ENCODE results near the gene TOMM40.
A peak's percentile ranks its signal among the peaks of the same experiment; 100 is the strongest.
"Not testable (repeated sequence)": the region's sequence is repeated elsewhere in the genome, so short reads cannot be mapped to it uniquely, and the experiment has no call there.

The TOMM40 gene

DNA sequence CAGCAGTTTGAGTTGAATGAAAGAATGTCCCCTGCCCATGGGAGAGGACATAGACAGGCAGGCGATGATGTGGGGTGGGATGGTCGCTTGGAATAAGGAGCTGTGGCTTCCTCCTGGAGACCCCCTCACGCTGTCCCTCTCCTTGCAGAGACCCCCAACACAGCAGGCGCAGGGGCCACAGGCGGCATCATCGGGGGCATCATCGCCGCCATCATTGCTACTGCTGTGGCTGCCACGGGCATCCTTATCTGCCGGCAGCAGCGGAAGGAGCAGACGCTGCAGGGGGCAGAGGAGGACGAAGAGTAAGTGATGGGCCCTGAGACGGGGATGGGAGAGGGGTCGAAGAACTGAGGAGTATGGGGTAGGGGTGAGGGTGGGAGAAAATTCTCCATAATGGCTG is 9.0 kb upstream of the TOMM40 start:
- Histone ChIP-seq H3K4me1 (ENCODE audit: insufficient read depth, low read length) (peaks cover 25% of the 10 kb centered on the region), H3K9ac (ENCODE audit: low read depth, low read length) (no peak overlapping the region), H3K9me3 (ENCODE audit: control insufficient read depth, insufficient read depth, low read length) (no peaks in the 10 kb centered on the region), H3K36me3 (ENCODE audit: insufficient read depth, low read length) (no peaks in the 10 kb centered on the region; the same call in 1 of the 2 replicates)

DNA sequence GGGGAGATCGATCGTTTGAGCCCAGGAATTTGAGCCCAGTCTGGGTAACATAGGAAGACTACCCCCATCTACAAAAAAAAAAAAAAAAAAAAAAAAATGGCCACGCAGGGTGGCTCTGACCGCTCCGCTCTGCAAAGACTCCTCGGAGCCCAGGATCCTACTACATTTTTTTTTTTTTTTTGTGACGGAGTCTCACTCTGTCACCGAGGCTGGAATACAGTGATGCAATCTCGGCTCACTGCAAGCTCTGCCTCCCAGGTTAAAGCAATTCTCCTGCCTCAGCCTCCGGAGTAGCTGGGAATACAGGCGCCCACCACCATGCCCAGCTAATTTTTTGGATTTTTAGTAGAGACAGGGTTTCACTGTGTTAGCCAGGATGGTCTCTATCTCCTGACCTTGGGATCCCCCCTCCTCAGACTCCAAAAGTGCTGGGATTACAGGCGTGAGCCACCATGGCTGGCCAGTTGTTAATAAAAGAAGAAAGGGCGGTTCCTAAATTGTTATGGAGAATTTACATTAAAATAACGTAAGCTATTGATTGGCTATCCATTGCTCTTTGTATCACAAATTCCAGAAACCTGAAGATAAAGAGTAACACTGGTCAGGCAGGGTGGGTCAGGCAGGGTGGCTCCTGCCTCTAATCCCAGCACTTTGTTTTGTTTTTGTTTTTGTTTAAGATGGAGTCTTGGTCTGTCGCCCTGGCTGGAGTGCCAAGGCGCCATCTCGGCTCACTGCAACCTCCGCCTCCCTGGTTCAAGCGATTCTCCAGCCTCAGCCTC is 8.2 kb upstream of the TOMM40 start:
- not testable (repeated sequence) for H3K9ac ChIP-seq (ENCODE audit: low read depth, low read length); H3K36me3 ChIP-seq (ENCODE audit: insufficient read depth, low read length); H3K9me3 ChIP-seq (ENCODE audit: control insufficient read depth, insufficient read depth, low read length)
- peaks cover 20% of the 10 kb centered on the region for H3K4me1 ChIP-seq (ENCODE audit: insufficient read depth, low read length)

- peaks cover 16% of the 10 kb centered on the region for H3K4me1 ChIP-seq (ENCODE audit: insufficient read depth, low read length)
- H3K9me3 ChIP-seq (ENCODE audit: control insufficient read depth, insufficient read depth, low read length), result no peaks in the 10 kb centered on the region
- H3K9ac ChIP-seq (ENCODE audit: low read depth, low read length), result no peak overlapping the region
- no peaks in the 10 kb centered on the region; the same call in 1 of the 2 replicates for H3K36me3 ChIP-seq (ENCODE audit: insufficient read depth, low read length)
Observed at GRCh38 chr19:44883922-44884321, 7.1 kb upstream of the TOMM40 start.

GRCh38 chr19:44884566-44884965 is 6.5 kb upstream of the TOMM40 start:
- H3K4me1 ChIP-seq (ENCODE audit: insufficient read depth, low read length), result peaks cover 11% of the 10 kb centered on the region
- no peaks in the 10 kb centered on the region; the same call in 1 of the 2 replicates for H3K36me3 ChIP-seq (ENCODE audit: insufficient read depth, low read length)
- no peak overlapping the region for H3K9ac ChIP-seq (ENCODE audit: low read depth, low read length)
- H3K9me3 ChIP-seq (ENCODE audit: control insufficient read depth, insufficient read depth, low read length), result no peaks in the 10 kb centered on the region

GRCh38 chr19:44886141-44886540 is 4.9 kb upstream of the TOMM40 start:
- H3K4me1 ChIP-seq (ENCODE audit: insufficient read depth, low read length), result peaks cover 10% of the 10 kb centered on the region
- no peaks in the 10 kb centered on the region; the same call in 1 of the 2 replicates for H3K36me3 ChIP-seq (ENCODE audit: insufficient read depth, low read length)
- no peaks in the 10 kb centered on the region for H3K9me3 ChIP-seq (ENCODE audit: control insufficient read depth, insufficient read depth, low read length)
- H3K9ac ChIP-seq (ENCODE audit: low read depth, low read length), result no peak overlapping the region

- H3K9me3 ChIP-seq (ENCODE audit: control insufficient read depth, insufficient read depth, low read length), result no peaks in the 10 kb centered on the region
- H3K9ac ChIP-seq (ENCODE audit: low read depth, low read length), result no peak overlapping the region
- H3K36me3 ChIP-seq (ENCODE audit: insufficient read depth, low read length), result peaks cover 3% of the 10 kb centered on the region; the same call in 1 of the 2 replicates
- peaks cover 7% of the 10 kb centered on the region; the same call in 1 of the 2 replicates for H3K4me1 ChIP-seq (ENCODE audit: insufficient read depth, low read length)
Observed at GRCh38 chr19:44887648-44888047, 3.4 kb upstream of the TOMM40 start.

GRCh38 chr19:44888335-44888734 is 2.7 kb upstream of the TOMM40 start:
- not testable (repeated sequence) for H3K4me1 ChIP-seq (ENCODE audit: insufficient read depth, low read length); H3K9ac ChIP-seq (ENCODE audit: low read depth, low read length); H3K9me3 ChIP-seq (ENCODE audit: control insufficient read depth, insufficient read depth, low read length); H3K36me3 ChIP-seq (ENCODE audit: insufficient read depth, low read length)

DNA sequence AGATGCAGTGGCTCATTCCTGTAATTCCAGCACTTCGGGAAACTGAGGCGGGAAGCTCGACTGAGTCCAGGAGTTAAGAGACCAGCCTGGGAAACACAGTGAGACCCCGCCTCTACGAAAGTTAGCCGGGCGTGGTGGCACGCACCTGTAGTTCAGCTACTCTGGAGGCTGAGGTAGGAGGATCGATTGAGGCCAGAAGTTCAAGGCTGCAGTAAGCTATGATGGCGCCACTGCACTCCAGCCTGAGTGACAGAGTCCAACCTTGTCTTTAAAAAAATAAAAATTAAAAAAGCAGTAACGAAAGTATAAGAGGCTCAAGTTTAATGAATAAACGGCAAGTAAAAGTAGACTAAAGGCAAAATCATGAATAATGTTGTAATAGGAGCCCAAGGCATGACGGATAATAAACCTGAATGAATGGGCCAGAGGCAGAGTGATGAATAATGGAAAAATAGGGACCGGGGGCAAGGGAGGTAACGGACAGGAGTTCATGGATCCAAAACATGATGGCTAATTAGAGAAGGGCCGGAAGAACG is 1.2 kb upstream of the TOMM40 start:
- peak overlapping the region; percentile 61 for H3K9ac ChIP-seq (ENCODE audit: low read depth, low read length)
- peaks cover 14% of the 10 kb centered on the region for H3K36me3 ChIP-seq (ENCODE audit: insufficient read depth, low read length)
- H3K4me1 ChIP-seq (ENCODE audit: insufficient read depth, low read length), result peaks cover 7% of the 10 kb centered on the region; the same call in 1 of the 2 replicates
- H3K9me3 ChIP-seq (ENCODE audit: control insufficient read depth, insufficient read depth, low read length), result no peaks in the 10 kb centered on the region

DNA sequence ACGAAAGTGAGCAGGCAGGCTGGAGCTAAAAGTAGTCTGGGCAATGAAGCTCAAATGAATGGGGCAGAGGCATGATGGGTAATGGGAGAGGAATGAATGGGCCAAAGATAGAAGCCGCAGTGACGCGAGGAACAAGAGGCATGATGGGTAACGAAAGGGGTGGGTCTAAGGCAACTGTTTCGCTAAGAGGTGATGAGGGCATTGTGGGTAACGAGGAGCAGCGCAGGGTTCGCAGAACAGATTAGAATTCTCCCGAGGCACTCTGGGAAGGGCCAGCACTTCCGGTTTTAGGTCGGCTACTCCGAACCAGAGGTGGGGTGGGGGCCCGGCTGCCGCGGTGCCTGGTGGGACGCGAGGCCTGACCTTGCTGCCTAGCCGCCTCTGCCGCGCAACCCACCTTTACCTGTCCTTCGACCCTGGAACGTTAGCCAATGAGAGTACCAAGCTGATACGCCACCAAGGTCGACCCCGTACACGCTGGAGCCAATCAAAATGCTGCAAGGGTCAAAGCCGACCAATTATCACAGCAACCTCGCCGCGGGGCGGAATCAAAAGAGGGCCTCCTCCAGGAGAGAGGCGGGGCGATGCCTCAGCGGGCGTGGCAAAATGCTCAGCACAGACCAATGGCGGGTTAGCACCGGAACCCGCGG is 563 bp upstream of the TOMM40 start:
- Histone ChIP-seq H3K9ac (ENCODE audit: low read depth, low read length) (peak overlapping the region; percentile 61), H3K9me3 (ENCODE audit: control insufficient read depth, insufficient read depth, low read length) (no peaks in the 10 kb centered on the region), H3K4me1 (ENCODE audit: insufficient read depth, low read length) (peaks cover 7% of the 10 kb centered on the region; the same call in 1 of the 2 replicates), H3K36me3 (ENCODE audit: insufficient read depth, low read length) (peaks cover 14% of the 10 kb centered on the region)

GRCh38 chr19:44892932-44893331 is 1.9 kb downstream of the TOMM40 start:
- Histone ChIP-seq H3K36me3 (ENCODE audit: insufficient read depth, low read length) (peaks cover 22% of the 10 kb centered on the region), H3K9me3 (ENCODE audit: control insufficient read depth, insufficient read depth, low read length) (no peaks in the 10 kb centered on the region), H3K9ac (ENCODE audit: low read depth, low read length) (no peak overlapping the region), H3K4me1 (ENCODE audit: insufficient read depth, low read length) (peaks cover 7% of the 10 kb centered on the region; the same call in 1 of the 2 replicates)

GRCh38 chr19:44893332-44894051 is 2.4 kb downstream of the TOMM40 start:
- H3K9ac ChIP-seq (ENCODE audit: low read depth, low read length), result no peak overlapping the region

DNA sequence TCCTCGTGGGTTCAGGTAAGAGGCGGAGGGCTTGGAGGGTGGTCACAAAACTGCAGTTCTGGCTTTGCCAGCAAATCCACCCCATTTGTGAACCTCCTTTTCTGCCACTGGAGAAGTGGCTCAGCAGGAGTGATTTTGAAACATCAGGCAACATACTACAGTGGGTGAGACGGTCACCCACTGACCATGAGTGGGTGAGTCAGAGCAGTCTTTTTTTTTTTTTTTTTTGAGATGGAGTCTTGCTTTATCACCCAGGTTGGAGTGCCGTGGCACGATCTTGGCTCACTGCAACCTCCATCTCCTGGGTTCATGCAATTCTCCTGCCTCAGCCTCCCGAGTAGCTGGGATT is 3.0 kb downstream of the TOMM40 start:
- H3K4me1 ChIP-seq (ENCODE audit: insufficient read depth, low read length), result peaks cover 7% of the 10 kb centered on the region; the same call in 1 of the 2 replicates
- peaks cover 22% of the 10 kb centered on the region for H3K36me3 ChIP-seq (ENCODE audit: insufficient read depth, low read length)
- H3K9me3 ChIP-seq (ENCODE audit: control insufficient read depth, insufficient read depth, low read length), result no peaks in the 10 kb centered on the region
- no peak overlapping the region for H3K9ac ChIP-seq (ENCODE audit: low read depth, low read length)

More at GRCh38 chr19:44893332-44894051, 2.4 kb downstream of the TOMM40 start:
- H3K4me1 ChIP-seq (ENCODE audit: insufficient read depth, low read length), result peaks cover 7% of the 10 kb centered on the region; the same call in 1 of the 2 replicates
- H3K9me3 ChIP-seq (ENCODE audit: control insufficient read depth, insufficient read depth, low read length), result no peaks in the 10 kb centered on the region
- H3K36me3 ChIP-seq (ENCODE audit: insufficient read depth, low read length), result peaks cover 22% of the 10 kb centered on the region

GRCh38 chr19:44894946-44895345 is 3.9 kb downstream of the TOMM40 start:
- Histone ChIP-seq H3K36me3 (ENCODE audit: insufficient read depth, low read length) (peaks cover 25% of the 10 kb centered on the region), H3K9ac (ENCODE audit: low read depth, low read length) (no peak overlapping the region), H3K9me3 (ENCODE audit: control insufficient read depth, insufficient read depth, low read length) (no peaks in the 10 kb centered on the region), H3K4me1 (ENCODE audit: insufficient read depth, low read length) (peaks cover 4% of the 10 kb centered on the region; the same call in 1 of the 2 replicates)

- peaks cover 22% of the 10 kb centered on the region for H3K36me3 ChIP-seq (ENCODE audit: insufficient read depth, low read length)
- H3K9me3 ChIP-seq (ENCODE audit: control insufficient read depth, insufficient read depth, low read length), result no peaks in the 10 kb centered on the region
- no peaks in the 10 kb centered on the region for H3K4me1 ChIP-seq (ENCODE audit: insufficient read depth, low read length)
- H3K9ac ChIP-seq (ENCODE audit: low read depth, low read length), result no peak overlapping the region
Observed at GRCh38 chr19:44897835-44898234, 6.8 kb downstream of the TOMM40 start.

Measured in ES-I3 (cell line).